ENCODE data around the gene HINT2. TPM values are rescaled to one million over a fixed set of nuclear protein-coding genes. Genes with fewer than 3 reads are reported as not detected.

HINT2 gene
- total RNA-seq, 1 donor from 2014 or later: 49.7 TPM

DNA sequence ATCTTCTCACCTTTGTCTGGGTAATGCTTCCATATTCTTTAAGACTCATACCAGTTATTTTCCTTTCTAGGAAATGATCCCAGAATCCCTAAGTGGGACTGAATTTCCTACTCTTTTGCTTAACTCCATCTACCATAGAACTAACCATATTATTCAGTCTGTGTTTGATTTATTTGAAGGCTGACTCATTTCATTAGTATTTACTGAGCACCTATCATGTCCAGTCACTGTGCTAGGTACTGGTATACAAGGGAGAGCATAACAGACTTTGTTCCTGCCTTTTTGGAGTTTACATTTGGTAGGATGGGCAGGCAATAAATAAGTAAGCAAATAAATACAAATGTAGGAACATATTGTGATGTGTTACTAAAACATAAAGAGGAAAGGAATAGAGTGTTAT, 19.1 kb downstream of the HINT2 start:
- Mint-ChIP-seq H3K27me3 (ENCODE audit: low read depth) (no peaks in the 10 kb centered on the region), H3K27ac (no peak overlapping the region), H3K9me3 (no peaks in the 10 kb centered on the region), H3K4me3 (ENCODE audit: low read depth) (no peak overlapping the region), H3K36me3 (ENCODE audit: low read depth) (peaks cover 17% of the 10 kb centered on the region), H3K4me1 (ENCODE audit: low read depth) (peaks cover 31% of the 10 kb centered on the region)
- intact Hi-C loops (cut with micrococcal nuclease): no loop called here
- DNase-seq (ENCODE audit: low spot score): no peak

DNA sequence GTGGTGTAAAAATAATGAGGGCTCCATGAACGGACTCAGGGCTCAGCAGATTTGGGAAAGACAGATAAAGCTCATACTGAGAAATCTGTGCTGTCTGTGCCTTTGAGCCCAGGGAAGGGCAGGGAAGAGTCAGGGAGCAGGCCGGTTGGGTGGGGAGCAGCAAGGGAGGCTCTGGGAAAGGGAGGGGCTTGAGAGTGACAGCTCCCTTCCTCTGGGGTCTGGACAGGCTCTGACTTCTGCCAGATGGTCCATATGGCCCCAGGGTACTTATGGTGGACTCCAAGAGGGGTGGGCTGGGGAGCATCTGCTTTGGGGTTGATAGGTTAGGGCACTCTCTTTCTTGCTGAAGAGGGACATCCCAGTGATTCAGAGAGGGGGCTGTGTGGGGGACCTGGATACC, 21.4 kb downstream of the HINT2 start:
- no peak overlapping the region for H3K4me3 Mint-ChIP-seq (ENCODE audit: low read depth)
- peak overlapping the region; percentile 10 for H3K27ac Mint-ChIP-seq
- no peak for DNase-seq (ENCODE audit: low spot score)
- H3K36me3 Mint-ChIP-seq (ENCODE audit: low read depth): peaks cover 13% of the 10 kb centered on the region
- no peaks in the 10 kb centered on the region for H3K9me3 Mint-ChIP-seq
- intact Hi-C loops (cut with micrococcal nuclease): no loop called here
- H3K27me3 Mint-ChIP-seq (ENCODE audit: low read depth): no peaks in the 10 kb centered on the region
- H3K4me1 Mint-ChIP-seq (ENCODE audit: low read depth): peaks cover 25% of the 10 kb centered on the region

DNA sequence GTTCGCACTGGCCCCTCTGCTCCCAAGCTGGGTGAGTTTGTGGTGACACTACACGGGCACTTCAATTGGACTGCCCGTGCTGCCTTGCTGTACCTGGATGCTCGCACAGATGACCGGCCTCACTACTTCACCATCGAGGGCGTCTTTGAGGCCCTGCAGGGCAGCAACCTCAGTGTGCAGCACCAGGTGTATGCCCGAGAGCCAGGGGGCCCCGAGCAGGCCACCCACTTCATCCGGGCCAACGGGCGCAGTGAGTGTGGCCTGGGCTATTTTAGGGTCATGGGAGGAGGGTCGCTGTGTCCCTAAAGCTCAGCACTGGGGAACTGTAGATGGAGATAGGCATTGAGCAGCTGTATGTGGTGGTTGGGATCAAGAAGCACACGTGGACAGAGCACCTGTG, 22.0 kb downstream of the HINT2 start:
- H3K9me3 Mint-ChIP-seq: no peaks in the 10 kb centered on the region
- peaks cover 21% of the 10 kb centered on the region for H3K4me1 Mint-ChIP-seq (ENCODE audit: low read depth)
- H3K4me3 Mint-ChIP-seq (ENCODE audit: low read depth): no peak overlapping the region
- H3K27ac Mint-ChIP-seq: peak overlapping the region; percentile 10
- H3K36me3 Mint-ChIP-seq (ENCODE audit: low read depth): peaks cover 14% of the 10 kb centered on the region
- H3K27me3 Mint-ChIP-seq (ENCODE audit: low read depth): no peaks in the 10 kb centered on the region
- intact Hi-C loops (cut with micrococcal nuclease): no loop called here
- DNase-seq (ENCODE audit: low spot score): no peak

DNA sequence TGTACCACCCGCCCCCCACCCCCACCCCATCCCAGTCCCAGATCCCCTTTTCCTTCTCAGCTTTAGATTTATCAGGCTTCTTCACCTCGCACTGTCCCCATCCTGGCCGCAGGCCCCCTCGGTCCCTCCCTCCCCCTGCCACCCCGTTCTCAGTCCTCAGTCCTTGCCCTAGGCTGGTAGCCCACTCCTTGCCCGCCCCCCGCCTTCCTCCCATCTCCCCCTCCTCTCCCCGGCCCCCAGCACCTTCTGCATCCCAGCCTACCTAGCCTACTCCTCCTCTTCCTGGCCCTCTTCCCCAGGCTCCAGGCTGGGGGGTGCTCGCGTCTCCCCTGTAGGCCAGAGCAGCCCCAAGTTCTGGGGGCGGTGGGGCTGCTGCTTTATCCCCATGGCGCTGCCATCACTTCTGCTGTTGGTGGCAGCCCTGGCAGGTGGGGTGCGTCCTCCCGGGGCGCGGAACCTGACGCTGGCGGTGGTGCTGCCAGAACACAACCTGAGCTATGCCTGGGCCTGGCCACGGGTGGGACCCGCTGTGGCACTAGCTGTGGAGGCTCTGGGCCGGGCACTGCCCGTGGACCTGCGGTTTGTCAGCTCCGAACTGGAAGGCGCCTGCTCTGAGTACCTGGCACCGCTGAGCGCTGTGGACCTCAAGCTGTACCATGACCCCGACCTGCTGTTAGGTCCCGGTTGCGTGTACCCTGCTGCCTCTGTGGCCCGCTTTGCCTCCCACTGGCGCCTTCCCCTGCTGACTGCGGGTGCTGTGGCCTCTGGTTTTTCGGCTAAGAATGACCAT, 22.6 kb downstream of the HINT2 start:
- no peak for DNase-seq (ENCODE audit: low spot score)
- Mint-ChIP-seq H3K36me3 (ENCODE audit: low read depth) (peaks cover 19% of the 10 kb centered on the region), H3K4me3 (ENCODE audit: low read depth) (no peak overlapping the region), H3K27ac (no peak overlapping the region), H3K4me1 (ENCODE audit: low read depth) (peaks cover 17% of the 10 kb centered on the region), H3K9me3 (no peaks in the 10 kb centered on the region), H3K27me3 (ENCODE audit: low read depth) (no peaks in the 10 kb centered on the region)
- intact Hi-C loops (cut with micrococcal nuclease): no loop called here

DNA sequence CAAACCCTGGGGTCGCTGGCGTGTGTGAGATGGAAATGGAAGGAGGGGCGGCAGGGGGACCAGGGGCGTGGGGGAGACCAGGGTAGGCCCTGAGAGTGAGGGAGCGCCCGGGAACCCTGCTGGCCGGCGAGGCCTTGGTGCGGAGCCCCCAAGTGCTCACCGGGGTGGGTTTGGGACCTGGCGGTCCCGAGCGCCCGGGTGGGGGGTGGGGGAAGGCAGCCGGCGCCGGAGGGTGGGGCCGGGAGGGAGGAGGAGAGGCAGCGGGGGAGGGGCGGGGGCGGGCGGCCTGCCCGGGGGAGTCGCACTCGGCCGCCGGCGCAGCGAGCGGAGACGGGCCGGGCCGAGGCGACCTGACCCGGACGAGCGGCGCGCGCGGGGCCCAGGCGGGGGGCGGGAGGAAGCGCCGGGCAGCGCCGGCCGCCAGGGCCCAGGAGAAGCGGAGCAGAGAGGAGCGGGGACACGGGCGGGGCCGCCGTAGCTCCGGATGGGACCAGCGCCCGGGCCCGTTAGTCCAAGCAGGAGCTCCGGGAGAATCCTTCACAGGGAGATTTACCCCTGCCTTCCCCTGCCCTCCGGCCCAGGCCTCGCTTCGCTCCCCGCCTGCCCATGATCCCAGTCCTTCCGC, 23.4 kb downstream of the HINT2 start, which contains the start of gene NPR2:
Gene NPR2 (plus strand): TSS at position 295 of the 625 bp plus-strand sequence. CDS start 818 bp downstream, outside the sequence.
- H3K27me3 Mint-ChIP-seq (ENCODE audit: low read depth): no peaks in the 10 kb centered on the region
- H3K27ac Mint-ChIP-seq: no peak within 1 kb of the TSS
- no peak for DNase-seq (ENCODE audit: low spot score)
- intact Hi-C loops (cut with micrococcal nuclease): no loop called here
- H3K4me3 Mint-ChIP-seq (ENCODE audit: low read depth): no peak within 1 kb of the TSS
- H3K36me3 Mint-ChIP-seq (ENCODE audit: low read depth): peaks cover 18% of the 10 kb centered on the region
- H3K9me3 Mint-ChIP-seq: no peaks in the 10 kb centered on the region
- H3K4me1 Mint-ChIP-seq (ENCODE audit: low read depth): peaks cover 13% of the 10 kb centered on the region

DNA sequence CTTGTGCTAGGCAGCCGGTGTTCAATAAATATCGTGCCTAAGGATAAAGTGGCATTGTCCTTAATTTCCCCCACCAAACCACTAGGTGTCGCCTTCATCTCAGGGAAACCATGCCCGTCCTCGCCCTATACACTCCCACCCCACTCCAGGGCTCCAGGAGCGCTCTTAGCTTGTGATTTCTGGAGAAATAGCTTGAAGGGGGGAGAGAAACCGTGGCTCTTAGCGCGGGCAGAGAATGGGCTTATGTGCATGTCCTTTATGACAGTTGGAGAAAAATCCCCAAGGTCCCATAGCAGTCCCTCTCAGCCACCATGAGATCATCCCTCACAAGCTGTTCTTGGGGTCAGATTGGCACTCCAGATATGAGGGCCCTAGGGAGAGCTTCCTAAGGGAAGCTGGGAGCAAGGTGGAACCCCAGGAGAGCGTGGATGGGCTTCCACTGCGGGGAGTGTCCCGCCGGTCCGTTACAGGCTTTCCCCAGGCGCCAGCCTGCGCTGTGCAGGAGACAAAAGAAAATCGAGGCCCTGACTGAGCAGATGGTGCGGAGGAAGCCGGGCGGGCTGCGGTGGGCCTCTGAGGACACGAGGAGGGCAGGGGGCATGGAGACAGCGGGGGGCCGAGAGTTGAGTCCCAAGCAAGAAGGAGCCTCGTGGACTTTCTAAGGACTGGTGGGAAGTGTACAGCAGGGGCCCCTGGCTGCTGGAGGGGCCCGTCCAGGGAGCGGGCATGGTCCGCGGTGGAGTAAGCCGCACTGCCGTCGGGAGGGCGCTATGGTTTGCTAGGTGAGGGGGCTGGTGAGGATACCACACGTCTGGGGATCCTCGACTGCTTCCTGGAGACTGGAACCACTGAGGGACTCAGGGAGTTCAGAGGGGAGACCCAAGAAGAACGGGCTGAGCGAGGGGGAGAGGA, 24.2 kb downstream of the HINT2 start:
- DNase-seq (ENCODE audit: low spot score): peak; percentile 43
- peaks cover 26% of the 10 kb centered on the region for H3K36me3 Mint-ChIP-seq (ENCODE audit: low read depth)
- H3K4me1 Mint-ChIP-seq (ENCODE audit: low read depth): peaks cover 11% of the 10 kb centered on the region
- H3K27me3 Mint-ChIP-seq (ENCODE audit: low read depth): no peaks in the 10 kb centered on the region
- no peak overlapping the region for H3K27ac Mint-ChIP-seq
- no peaks in the 10 kb centered on the region for H3K9me3 Mint-ChIP-seq
- no peak overlapping the region for H3K4me3 Mint-ChIP-seq (ENCODE audit: low read depth)
- intact Hi-C loops (cut with micrococcal nuclease): loop anchor here (1.0 kb wide), 2 partner anchors 36 to 92 kb away; no protein-coding TSS in a partner anchor

DNA sequence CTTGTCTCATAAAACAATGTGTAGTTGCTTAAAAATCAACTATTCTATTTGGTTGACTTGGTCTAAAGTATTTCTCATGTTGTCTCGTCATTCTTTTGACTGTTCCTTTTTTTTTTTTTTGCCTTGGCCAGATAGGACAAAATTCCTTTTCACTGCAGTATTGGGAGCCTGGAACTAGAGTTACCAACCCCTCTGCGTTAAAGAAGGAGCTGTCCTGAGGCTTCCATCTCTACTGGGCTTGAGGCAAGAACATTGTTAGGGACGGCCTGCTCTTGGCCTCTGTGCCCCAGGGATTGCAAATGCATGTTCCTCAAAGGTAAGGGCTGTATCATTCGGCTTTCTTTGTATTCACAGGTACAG, 24.8 kb downstream of the HINT2 start:
- Mint-ChIP-seq H3K4me3 (ENCODE audit: low read depth) (no peak overlapping the region), H3K36me3 (ENCODE audit: low read depth) (peaks cover 27% of the 10 kb centered on the region), H3K9me3 (no peaks in the 10 kb centered on the region), H3K27me3 (ENCODE audit: low read depth) (no peaks in the 10 kb centered on the region), H3K4me1 (ENCODE audit: low read depth) (peaks cover 10% of the 10 kb centered on the region), H3K27ac (no peak overlapping the region)
- DNase-seq (ENCODE audit: low spot score): no peak
- intact Hi-C loops (cut with micrococcal nuclease): loop anchor here (1.0 kb wide), 2 partner anchors 36 to 92 kb away; no protein-coding TSS in a partner anchor

DNA sequence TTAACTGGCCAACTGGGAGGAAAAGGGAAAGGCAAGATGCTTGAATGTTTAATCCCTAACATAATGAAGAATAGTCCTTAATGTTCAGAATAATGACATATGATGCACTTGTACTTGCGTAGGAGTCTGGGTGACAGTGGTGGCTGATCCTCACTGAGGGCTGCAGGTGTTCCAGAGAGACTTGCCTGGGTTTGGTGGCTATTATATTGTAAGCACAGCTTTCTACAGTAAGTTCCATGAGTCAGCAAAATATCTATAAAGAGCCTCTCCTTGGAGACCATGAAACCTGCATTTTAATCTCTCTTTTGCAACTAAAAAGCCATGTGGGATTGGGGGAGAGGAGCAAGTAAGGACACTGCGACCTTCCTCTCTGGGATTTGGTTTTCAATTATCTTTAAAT, 25.3 kb downstream of the HINT2 start:
- no peak for DNase-seq (ENCODE audit: low spot score)
- peaks cover 9% of the 10 kb centered on the region for H3K4me1 Mint-ChIP-seq (ENCODE audit: low read depth)
- no peaks in the 10 kb centered on the region for H3K9me3 Mint-ChIP-seq
- no peaks in the 10 kb centered on the region for H3K27me3 Mint-ChIP-seq (ENCODE audit: low read depth)
- H3K36me3 Mint-ChIP-seq (ENCODE audit: low read depth): peaks cover 27% of the 10 kb centered on the region
- no peak overlapping the region for H3K27ac Mint-ChIP-seq
- intact Hi-C loops (cut with micrococcal nuclease): no loop called here
- H3K4me3 Mint-ChIP-seq (ENCODE audit: low read depth): no peak overlapping the region

DNA sequence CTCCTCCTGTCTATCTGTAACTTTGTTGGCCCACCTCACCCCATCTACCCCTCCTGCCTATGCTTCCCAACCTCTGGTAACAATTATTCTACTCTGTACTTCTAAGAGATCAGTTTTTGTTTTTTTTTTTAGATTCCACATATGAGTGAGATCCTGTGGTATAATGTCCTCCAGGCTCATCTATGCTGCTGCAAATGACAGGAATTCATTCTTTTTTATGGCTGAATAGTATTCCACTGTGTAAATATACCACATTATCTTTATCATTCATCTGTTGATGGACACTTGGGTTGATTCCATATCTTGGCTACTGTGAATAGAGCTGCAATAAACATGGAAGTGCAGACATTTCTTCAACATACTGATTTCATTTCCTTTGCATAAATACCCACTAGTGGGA, 31.4 kb downstream of the HINT2 start:
- H3K4me3 Mint-ChIP-seq (ENCODE audit: low read depth): no peak overlapping the region
- peaks cover 41% of the 10 kb centered on the region for H3K36me3 Mint-ChIP-seq (ENCODE audit: low read depth)

DNA sequence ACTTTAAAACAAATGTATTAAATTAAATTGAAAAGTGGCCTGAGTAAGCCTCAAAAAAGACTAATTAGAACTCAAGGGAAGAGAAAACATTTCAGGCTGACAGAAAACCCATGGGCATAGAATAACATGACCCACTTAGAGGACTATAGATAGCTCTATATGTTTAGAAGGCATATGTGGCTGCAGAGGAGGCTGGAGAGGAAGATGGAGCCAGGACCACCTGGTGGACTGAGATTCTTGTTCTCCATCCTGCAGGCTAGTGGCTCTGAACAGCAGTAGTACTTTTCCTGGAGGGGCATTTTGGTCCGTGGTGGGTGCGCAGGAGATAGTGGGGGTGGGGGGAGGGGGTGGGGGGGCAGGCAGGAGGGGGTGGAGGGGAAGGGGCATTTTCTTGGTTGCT, 33.8 kb downstream of the HINT2 start:
- Mint-ChIP-seq H3K9me3 (no peaks in the 10 kb centered on the region), H3K27ac (no peak overlapping the region), H3K4me1 (ENCODE audit: low read depth) (peaks cover 1% of the 10 kb centered on the region), H3K36me3 (ENCODE audit: low read depth) (peaks cover 31% of the 10 kb centered on the region), H3K27me3 (ENCODE audit: low read depth) (no peaks in the 10 kb centered on the region), H3K4me3 (ENCODE audit: low read depth) (no peak overlapping the region)
- intact Hi-C loops (cut with micrococcal nuclease): no loop called here
- DNase-seq (ENCODE audit: low spot score): no peak

More for the DNA sequence above, 31.4 kb downstream of the HINT2 start:
- no peak for DNase-seq (ENCODE audit: low spot score)
- Mint-ChIP-seq H3K9me3 (no peaks in the 10 kb centered on the region), H3K4me1 (ENCODE audit: low read depth) (no peaks in the 10 kb centered on the region), H3K27me3 (ENCODE audit: low read depth) (no peaks in the 10 kb centered on the region), H3K27ac (no peak overlapping the region)
- intact Hi-C loops (cut with micrococcal nuclease): no loop called here

DNA sequence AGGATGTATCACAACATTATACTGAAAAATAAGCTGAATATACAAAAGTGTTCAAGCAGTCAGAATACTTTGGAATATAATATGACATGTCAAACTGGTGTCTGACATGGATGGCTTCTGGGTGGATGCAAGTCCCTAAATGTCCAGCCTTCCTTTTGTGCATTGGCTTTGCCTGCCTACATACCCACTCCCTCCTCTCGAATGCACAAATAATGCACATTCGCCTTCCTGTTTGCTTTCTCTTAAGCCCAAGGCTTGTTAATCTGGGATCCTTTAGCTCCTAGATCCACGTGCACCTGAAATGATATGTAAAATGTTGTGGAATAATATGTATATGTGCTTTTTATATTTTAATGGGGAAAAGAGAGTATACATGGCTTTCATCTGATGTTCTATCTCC, 36.3 kb downstream of the HINT2 start:
- H3K4me3 Mint-ChIP-seq (ENCODE audit: low read depth): no peak overlapping the region
- DNase-seq (ENCODE audit: low spot score): no peak
- peaks cover 11% of the 10 kb centered on the region for H3K4me1 Mint-ChIP-seq (ENCODE audit: low read depth)
- no peaks in the 10 kb centered on the region for H3K27me3 Mint-ChIP-seq (ENCODE audit: low read depth)
- no peaks in the 10 kb centered on the region for H3K9me3 Mint-ChIP-seq
- peaks cover 18% of the 10 kb centered on the region for H3K36me3 Mint-ChIP-seq (ENCODE audit: low read depth)
- intact Hi-C loops (cut with micrococcal nuclease): no loop called here
- no peak overlapping the region for H3K27ac Mint-ChIP-seq

DNA sequence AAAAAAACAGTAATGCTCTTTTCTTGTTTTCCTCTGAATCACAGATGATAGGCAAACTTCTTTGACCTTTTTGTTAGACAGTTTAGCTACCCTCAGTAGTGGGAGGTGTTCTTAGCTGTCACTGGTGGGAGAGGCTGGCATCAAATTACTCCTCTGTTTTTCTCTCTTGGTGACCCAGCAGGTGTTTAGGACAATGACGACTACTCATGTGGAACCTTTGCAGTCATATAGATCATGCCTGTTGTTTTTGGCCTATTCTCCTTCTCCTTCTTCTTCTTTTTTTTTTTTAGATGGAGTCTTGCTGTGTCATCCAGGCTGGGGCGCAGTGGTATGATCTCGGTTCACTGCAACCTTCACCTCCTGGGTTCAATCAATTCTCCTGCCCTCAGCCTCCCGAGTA, 38.8 kb downstream of the HINT2 start:
- Mint-ChIP-seq H3K27ac (peak overlapping the region; percentile 35), H3K9me3 (no peaks in the 10 kb centered on the region), H3K36me3 (ENCODE audit: low read depth) (peaks cover 14% of the 10 kb centered on the region), H3K27me3 (ENCODE audit: low read depth) (no peaks in the 10 kb centered on the region), H3K4me1 (ENCODE audit: low read depth) (peaks cover 11% of the 10 kb centered on the region), H3K4me3 (ENCODE audit: low read depth) (no peak overlapping the region)
- no peak for DNase-seq (ENCODE audit: low spot score)
- intact Hi-C loops (cut with micrococcal nuclease): no loop called here
